HepG2 (cell line): ENCODE measurements around the gene FXYD5. TPM values are rescaled to one million over a fixed set of nuclear protein-coding genes. Genes with fewer than 3 reads are reported as not detected.

Source experiments
- BCL6 ChIP-seq: IDR thresholded peaks from 2 replicates; pipeline ENCODE4 v1.6.1; 2016; ENCODE audit warnings: missing genetic modification reagents, missing compliant biosample characterization
- CCDC6 ChIP-seq: sonication (generic); formaldehyde crosslinking; IDR thresholded peaks from 2 replicates; pipeline ENCODE4 v1.8.1; 2022; ENCODE audit warnings: mild to moderate bottlenecking, missing genetic modification reagents, moderate library complexity
- FOXO1 ChIP-seq: sonication (generic); formaldehyde crosslinking; IDR thresholded peaks from 2 replicates; pipeline ENCODE4 v1.4.0; 2020; ENCODE audit warnings: missing genetic modification reagents
- GATA4 ChIP-seq: sonication (generic); IDR thresholded peaks from 2 replicates; pipeline ENCODE4 v1.6.1; 2016; ENCODE audit warnings: antibody characterized with exemption, low read depth, borderline replicate concordance
- HBP1 ChIP-seq: IDR thresholded peaks from 2 replicates; pipeline ENCODE4 v1.6.1; 2016; ENCODE audit warnings: low read depth, control low read depth
- HNF1A ChIP-seq, 2 experiments: sonication (generic) in 1 of 2; formaldehyde crosslinking in 1 of 2; IDR thresholded peaks; 2 replicates each; pipeline versions ENCODE4 v1.4.0 to v1.6.1; 2016 to 2020; ENCODE audit warnings: borderline replicate concordance in 1 of 2, low read depth in 1 of 2, mild to moderate bottlenecking in 1 of 2, missing genetic modification reagents in 1 of 2
- KLF11 ChIP-seq: IDR thresholded peaks from 2 replicates; pipeline ENCODE4 v1.6.1; 2016; ENCODE audit warnings: missing compliant biosample characterization
- LCORL ChIP-seq, 2 experiments: fragments of 450-650 bp in 1 of 2; sonication (generic) in 1 of 2; formaldehyde crosslinking in 1 of 2; IDR thresholded peaks; 2 replicates each; pipeline versions ENCODE4 v1.5.0 to v1.6.1; 2017 to 2020; ENCODE audit warnings: antibody characterized with exemption in 1 of 2, missing genetic modification reagents in 1 of 2
- RBFOX2 ChIP-seq: fragments of 200-400 bp; formaldehyde crosslinking; IDR thresholded peaks from 2 replicates; pipeline ENCODE4 v1.6.1; 2017; ENCODE audit warnings: low read depth, mild to moderate bottlenecking, low read length
- RBM39 ChIP-seq: fragments of 200-400 bp; formaldehyde crosslinking; IDR thresholded peaks from one replicate; pipeline ENCODE4 v1.6.1; 2018; ENCODE audit warnings: antibody characterized with exemption, mild to moderate bottlenecking, low read depth, low read length; ENCODE audit not compliant: poor library complexity, severe bottlenecking
- SMYD3 ChIP-seq: sonication (generic); formaldehyde crosslinking; IDR thresholded peaks from 2 replicates; pipeline ENCODE4 v1.8.1; 2023; ENCODE audit warnings: mild to moderate bottlenecking, missing genetic modification reagents
- STAT6 ChIP-seq: sonication (generic); formaldehyde crosslinking; IDR thresholded peaks from 2 replicates; pipeline ENCODE4 v1.4.0; 2020; ENCODE audit warnings: missing genetic modification reagents, mild to moderate bottlenecking, borderline replicate concordance
- ZBTB38 ChIP-seq: sonication (generic); formaldehyde crosslinking; IDR thresholded peaks from 2 replicates; pipeline ENCODE4 v1.5.1; 2020; ENCODE audit warnings: mild to moderate bottlenecking, missing genetic modification reagents
- ZBTB44 ChIP-seq: sonication (generic); formaldehyde crosslinking; IDR thresholded peaks from 2 replicates; pipeline ENCODE4 v1.4.0; 2020; ENCODE audit warnings: missing genetic modification reagents
- ZBTB7A ChIP-seq: sonication (generic); formaldehyde crosslinking; IDR thresholded peaks from 2 replicates; pipeline ENCODE4 v1.8.0; 2022; ENCODE audit warnings: mild to moderate bottlenecking, missing genetic modification reagents
- ZNF572 ChIP-seq: sonication (generic); formaldehyde crosslinking; IDR thresholded peaks from 2 replicates; pipeline ENCODE4 v1.5.1; 2020; ENCODE audit warnings: mild to moderate bottlenecking, missing genetic modification reagents
- ZNF652 ChIP-seq: IDR thresholded peaks from 2 replicates; pipeline ENCODE4 v1.6.1; 2016; ENCODE audit warnings: low read depth, borderline replicate concordance
- polyA plus RNA-seq, 8 experiments: library from polyadenylated mRNA; depleted of rRNA in 3 of 8; stranded (reverse) in 7 of 8; unstranded in 1 of 8; fragments of >200 nt; fragmentation: Illumina TruSeq in 4 of 8; extraction: Trizol in 4 of 8; gene quantifications; 2 replicates each; pipeline versions ENCODE4 v1.2.1 to v1.2.3, GENCODE V29; 2011 to 2016; ENCODE audit warnings: low read depth in 4 of 8, missing spikeins in 1 of 8, mixed read lengths in 1 of 8; ENCODE audit not compliant: insufficient read depth in 1 of 8
- total RNA-seq, 5 experiments: library from RNA; depleted of rRNA; stranded (reverse); fragments of >200 nt; fragmentation: Illumina TruSeq; extraction: Trizol; gene quantifications; 2 replicates each; pipeline ENCODE4 v1.2.3, GENCODE V29; 2016; ENCODE audit warnings: low read depth in 1 of 5

The FXYD5 gene
- total and polyA plus RNA-seq, 2 of the 13 experiments (the other 11 are each of a cell fraction or from before 2014, with no cell fraction given) = 0.65 TPM; not detected in 1

GRCh38 chr19:35130761-35131720 is 23.5 kb upstream of the FXYD5 start (continued):
- 0 out of 2 replicates have a peak, but pooled peaks have one; percentile 37 for TF ChIP-seq ZBTB44 (CRISPR knock-in tag)
- TF ChIP-seq RBM39 = no peak
- TF ChIP-seq RBFOX2 = peak; percentile 43
- no peak for TF ChIP-seq CCDC6 (CRISPR knock-in tag)
- TF ChIP-seq ZBTB7A (CRISPR knock-in tag) = no peak; the same call in 1 of the 2 replicates
- TF ChIP-seq HNF1A (IDR thresholded peaks at IDR 0.05; ENCODE audit: low read depth) = no peak; the same call in 1 of the 2 replicates
- no peak for TF ChIP-seq HNF1A (CRISPR knock-in tag; IDR thresholded peaks at IDR 0.05; ENCODE audit: borderline replicate concordance)
- TF ChIP-seq HBP1 = peak; percentile 29; the same call in 1 of the 2 replicates
- no peak for TF ChIP-seq STAT6 (CRISPR knock-in tag)
- TF ChIP-seq ZBTB38 = peak; percentile 46; the same call in 1 of the 2 replicates
- TF ChIP-seq LCORL (IDR thresholded peaks at IDR 0.05) = no peak
- TF ChIP-seq LCORL (CRISPR knock-in tag; IDR thresholded peaks at IDR 0.05) = peak; percentile 98
- peak; percentile 46; the same call in 1 of the 2 replicates for TF ChIP-seq ZNF652
- peak; percentile 71 for TF ChIP-seq BCL6
- no peak for TF ChIP-seq SMYD3 (CRISPR knock-in tag)
- TF ChIP-seq GATA4 = peak; percentile 64; the same call in 1 of the 2 replicates
- TF ChIP-seq FOXO1 = peak; percentile 46; the same call in 1 of the 2 replicates
- no peak for TF ChIP-seq KLF11 (CRISPR knock-in tag)
- no peak for TF ChIP-seq ZNF572
